CD1c-positive myeloid dendritic cell (primary cell): ENCODE measurements around the gene ENPP1.

Source experiments
- DNase-seq: peaks from one replicate; pipeline ENCODE4 v3.0.0-alpha.2; 2016; ENCODE audit errors: extremely low spot score

ENPP1 gene

GRCh38 chr6:131807644-131808459 lies at the start of gene ENPP1:
Gene ENPP1, plus strand, starts transcription at chr6:131808020. Its CDS starts 16 bp downstream, at chr6:131808036.
- DNase-seq, result peak; percentile 35

DNA sequence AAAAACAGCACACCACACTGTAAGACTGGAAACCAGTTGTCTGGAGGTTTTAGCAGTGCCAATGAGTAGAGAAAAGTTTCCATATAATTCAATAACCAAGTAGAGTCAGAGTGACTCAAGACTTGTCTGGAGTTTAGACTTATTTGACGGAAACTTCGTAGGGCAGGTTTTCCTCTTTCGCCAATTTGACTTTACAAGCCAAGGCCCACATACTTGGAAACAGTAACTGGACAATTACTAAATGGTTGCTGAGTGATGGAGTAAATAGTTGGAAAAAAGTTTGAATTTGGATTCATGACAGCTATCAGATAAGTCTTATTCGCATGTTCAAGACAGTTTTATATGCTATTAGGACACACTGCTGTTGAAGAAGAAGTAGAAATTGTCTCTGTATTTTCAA lies 48.9 kb upstream of the ENPP1 start:
- DNase-seq, result no peak

DNA sequence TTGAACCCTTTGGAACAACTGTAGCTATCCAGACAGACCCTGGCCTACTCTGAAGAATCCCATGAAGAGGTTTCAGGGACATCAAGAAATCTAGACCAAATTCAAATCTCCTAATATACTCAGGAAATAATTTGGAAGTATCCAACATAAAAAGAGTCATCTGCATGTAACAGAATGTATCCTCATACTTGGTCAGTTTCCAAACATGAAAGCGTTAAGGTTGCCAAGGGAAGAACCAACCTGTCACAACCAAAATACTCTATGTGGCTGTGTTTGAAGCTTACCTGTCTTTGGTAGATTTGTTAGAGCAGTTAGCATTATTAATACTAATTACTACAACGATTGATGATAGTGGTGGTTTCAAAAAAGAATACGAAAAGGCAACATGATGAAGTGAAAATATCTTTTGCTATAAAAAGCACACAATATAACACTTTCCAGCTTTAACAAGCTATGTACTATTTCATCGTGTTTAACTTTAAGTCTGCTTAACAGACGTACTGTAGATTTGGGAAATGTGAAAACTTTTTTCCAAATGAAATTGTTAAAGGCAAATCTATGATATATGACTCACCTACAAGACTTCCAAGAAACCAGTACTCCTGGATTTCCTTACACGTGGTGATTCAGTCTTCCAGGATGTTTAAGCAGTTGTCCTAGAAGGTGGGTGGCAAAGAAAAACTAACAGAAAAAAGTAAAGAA lies 46.6 kb upstream of the ENPP1 start:
- DNase-seq, result no peak

GRCh38 chr6:131761762-131762067 lies 46.1 kb upstream of the ENPP1 start:
- DNase-seq, result no peak

- no peak for DNase-seq
These were observed 44.8 kb upstream of the ENPP1 start for GRCh38 chr6:131762984-131763383.

- DNase-seq, result no peak
These were observed 44.1 kb upstream of the ENPP1 start for GRCh38 chr6:131763749-131764148.

DNA sequence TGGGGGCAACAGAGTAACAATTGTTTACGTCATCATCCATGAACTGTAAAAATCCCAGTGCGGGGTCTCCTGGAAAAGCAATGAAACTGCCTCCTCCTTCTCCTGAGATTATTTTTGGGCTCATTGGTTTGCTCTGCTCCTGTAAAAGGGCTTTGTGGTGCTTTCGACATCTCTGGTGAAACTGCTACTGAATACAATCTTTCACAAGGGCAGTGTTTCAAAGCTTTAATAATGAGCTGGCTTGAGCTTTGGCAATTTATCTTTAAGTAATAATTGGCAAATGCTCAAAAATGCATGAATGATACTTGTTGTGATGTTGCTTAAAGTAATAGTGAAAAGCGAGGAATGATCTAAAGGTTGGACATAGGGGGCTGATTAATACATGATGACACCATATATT lies 43.5 kb upstream of the ENPP1 start:
- no peak for DNase-seq

- no peak for DNase-seq
These were observed 42.6 kb upstream of the ENPP1 start for GRCh38 chr6:131765081-131765803.

GRCh38 chr6:131765804-131766135 lies 42.0 kb upstream of the ENPP1 start:
- no peak for DNase-seq

DNA sequence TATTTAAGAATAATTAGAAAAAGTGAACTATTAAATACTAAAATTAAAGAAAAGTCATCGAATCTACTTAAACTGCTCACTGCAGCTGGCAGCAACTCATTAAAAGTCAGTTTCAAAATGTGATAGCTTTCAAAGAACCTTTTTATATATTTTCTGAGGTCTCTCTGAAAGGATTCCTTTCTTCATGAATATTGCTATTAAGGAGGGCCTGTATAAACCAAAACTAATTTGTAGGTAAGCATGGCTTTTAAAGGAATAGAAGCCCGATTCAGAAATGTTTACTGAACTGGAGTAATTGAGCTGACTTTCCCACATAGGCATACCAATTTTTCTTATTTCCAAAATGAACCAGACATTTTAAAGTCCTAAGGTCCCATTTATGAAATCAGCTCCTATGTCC lies 41.2 kb upstream of the ENPP1 start:
- DNase-seq, result no peak

DNA sequence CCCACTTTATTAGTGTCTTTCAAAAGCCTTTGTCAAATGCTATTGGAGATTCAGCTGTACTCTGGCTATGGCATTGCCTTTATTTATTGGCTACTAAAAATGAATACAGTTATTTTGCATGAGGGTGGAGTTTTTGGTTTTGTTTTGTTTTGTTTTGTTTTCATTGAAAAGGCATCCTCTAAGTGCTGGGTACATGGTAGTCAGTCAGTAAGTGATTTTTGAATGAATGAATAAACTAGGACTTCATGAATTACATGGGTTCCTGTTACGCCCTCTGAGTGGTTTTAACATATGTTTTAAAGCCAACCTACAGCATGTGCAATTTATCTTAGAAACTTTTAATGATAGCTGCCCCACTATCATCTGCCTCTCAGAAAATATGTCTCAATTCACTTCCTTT lies 38.9 kb upstream of the ENPP1 start:
- DNase-seq, result no peak

- DNase-seq, result no peak
These were observed 38.3 kb upstream of the ENPP1 start for GRCh38 chr6:131769385-131770141.

DNA sequence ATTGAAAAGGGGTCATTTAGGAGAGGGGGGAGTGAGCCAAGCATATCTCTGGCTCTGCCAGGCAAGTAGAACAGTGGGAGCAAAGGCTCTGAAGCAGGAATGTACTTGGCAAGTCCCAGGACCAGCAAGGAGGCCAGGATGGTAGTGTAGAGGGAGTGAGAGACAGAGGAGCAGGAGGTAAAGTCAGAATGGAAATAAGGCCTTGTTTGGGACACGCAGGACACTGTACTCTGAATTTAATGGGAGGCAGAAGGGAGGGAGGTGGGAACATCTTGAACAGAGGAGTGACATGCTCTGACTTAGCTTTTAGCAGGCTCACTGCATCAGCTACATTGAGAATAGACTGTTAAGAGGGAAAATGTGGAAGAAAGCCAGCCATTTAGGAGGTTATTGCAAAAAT lies 37.0 kb upstream of the ENPP1 start:
- DNase-seq, result no peak

DNA sequence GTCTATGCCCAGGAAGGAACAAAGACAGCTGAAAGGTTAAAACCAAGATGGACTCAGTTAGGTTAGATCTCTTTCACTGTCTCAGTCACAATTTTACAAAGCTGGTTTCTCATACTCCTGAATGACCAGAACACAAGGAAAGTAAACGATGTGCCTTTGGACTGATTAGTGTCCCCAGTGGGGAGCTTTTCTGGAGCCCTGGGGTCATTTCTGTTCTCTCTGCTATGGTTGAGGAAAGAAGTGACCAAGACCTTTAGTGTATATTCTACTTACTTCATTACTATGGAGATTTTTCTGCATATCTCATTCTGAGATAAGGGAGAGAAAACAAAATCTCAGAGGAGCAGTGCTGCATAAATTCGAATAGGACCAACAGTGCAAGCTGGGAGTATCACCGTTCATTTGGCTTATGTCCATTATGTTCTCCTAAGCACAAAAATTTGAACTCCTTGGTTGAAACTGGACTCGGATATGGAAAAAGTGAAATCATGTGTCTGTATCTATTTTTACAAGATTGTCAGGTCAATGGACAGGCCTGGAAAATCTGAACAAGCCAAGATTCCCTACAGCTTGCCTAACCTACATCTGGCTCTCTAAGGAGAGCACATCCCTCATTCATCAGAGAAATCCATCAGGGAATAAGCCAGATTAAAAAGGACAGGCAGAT lies 34.4 kb upstream of the ENPP1 start:
- no peak for DNase-seq

DNA sequence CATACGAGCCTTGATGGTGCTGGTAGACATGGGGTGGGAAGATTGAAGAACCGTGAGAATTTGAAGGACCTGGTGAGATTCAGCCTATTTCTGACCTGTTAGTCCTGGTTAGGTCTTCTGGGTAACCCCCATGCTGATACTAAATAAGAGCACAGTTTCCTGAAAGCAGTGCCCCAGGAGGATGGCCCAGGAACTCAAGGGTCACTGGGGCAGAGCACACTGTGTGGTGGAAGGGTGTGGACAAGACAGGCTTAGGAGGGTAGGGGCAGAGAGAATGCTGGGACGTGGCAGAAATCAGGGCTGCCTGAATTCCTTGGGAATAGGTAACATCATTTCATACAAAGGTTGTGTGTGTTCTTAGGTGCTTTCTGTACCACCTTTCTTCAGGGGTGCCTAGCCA lies 31.9 kb upstream of the ENPP1 start:
- DNase-seq, result no peak

DNA sequence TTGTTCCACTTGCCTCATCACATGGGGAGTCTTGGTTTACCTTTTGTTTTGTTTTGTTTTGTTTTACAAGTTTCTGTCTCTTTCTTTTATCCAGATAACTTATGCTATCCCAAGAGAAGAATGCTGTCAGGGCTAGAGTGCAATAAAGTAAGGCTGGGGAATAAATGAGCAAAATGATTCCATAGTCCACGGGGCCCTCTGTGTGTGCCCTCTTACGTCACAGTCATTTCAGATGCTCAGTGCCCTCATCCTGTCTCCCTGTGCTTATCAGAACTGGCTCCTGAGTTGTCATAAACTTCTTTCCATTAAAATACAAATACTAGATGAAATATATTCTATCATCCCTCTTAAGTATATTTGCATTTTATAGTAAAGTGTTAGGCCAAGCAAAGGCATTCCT lies 30.8 kb upstream of the ENPP1 start:
- DNase-seq, result no peak

GRCh38 chr6:131778169-131778568 lies 29.7 kb upstream of the ENPP1 start:
- no peak for DNase-seq

DNA sequence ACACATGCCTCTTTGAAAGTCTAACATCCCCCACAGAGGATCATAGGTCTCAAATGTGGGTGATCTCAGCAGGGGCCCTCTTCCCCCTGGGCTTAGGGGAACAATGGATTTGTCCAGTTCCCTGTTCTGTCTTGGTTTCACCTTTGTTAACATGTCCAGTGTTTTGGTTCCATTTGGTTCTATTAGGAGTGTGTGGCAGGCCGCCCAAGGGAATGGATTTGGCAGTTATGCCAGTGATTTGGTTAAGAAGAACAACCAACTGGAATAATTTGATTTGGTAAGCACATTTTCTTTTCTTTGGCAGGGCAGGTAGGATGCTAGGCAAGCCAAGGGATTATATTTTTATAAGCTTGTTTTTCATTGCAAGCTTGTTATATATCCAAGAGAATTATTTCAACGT lies 28.5 kb upstream of the ENPP1 start:
- no peak for DNase-seq

- no peak for DNase-seq
These were observed 27.2 kb upstream of the ENPP1 start for GRCh38 chr6:131780600-131780999.

GRCh38 chr6:131781687-131782086 lies 26.1 kb upstream of the ENPP1 start:
- DNase-seq, result no peak

- no peak for DNase-seq
These were observed 25.1 kb upstream of the ENPP1 start for GRCh38 chr6:131782764-131783163.

DNA sequence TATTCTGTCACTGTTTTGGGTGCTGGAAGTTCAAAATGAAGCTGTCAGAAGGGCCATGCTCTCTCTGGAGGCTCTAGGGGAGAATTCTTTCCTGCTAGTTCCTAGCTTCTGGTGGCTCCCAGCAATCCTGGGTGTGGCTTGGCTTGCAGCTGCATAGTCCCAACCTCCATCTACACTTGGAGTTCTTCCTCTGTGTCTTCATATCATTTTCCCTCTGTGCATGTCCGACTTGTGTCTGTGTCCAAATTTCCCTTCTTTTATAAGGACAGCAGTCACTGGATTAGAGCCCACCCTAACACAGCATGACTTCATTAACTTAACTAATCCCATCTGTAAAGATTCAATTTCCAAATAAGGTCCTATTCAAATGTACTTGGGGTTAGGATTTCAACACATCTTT lies 23.3 kb upstream of the ENPP1 start:
- DNase-seq, result no peak
